NCI-H2171 (cell line): ENCODE measurements around the gene DBF4B.
"Not testable (repeated sequence)": the region's sequence is repeated elsewhere in the genome, so short reads cannot be mapped to it uniquely, and the experiment has no call there.

Experiments
- DNase-seq: peaks from one replicate; lab custom pipeline; 2025; lab: John Stamatoyannopoulos, UW

Gene DBF4B

GRCh38 chr17:44708401-44709263, at the start of gene DBF4B:
DBF4B (plus strand) TSS chr17:44708665; CDS start chr17:44708821, 156 bp downstream.
- peak; percentile 83 for DNase-seq

GRCh38 chr17:44661835-44662234, 46.6 kb upstream of the DBF4B start:
- DNase-seq, result no peak

- no peak for DNase-seq
Observed at GRCh38 chr17:44663095-44663494, 45.4 kb upstream of the DBF4B start.

GRCh38 chr17:44664867-44665266, 43.6 kb upstream of the DBF4B start:
- DNase-seq, result no peak

- no peak for DNase-seq
Observed at GRCh38 chr17:44666006-44666405, 42.5 kb upstream of the DBF4B start.

GRCh38 chr17:44672479-44673093, 35.9 kb upstream of the DBF4B start:
- DNase-seq, result no peak

- DNase-seq, result no peak
Observed at GRCh38 chr17:44673893-44674292, 34.6 kb upstream of the DBF4B start.

GRCh38 chr17:44677136-44677535, 31.3 kb upstream of the DBF4B start:
- DNase-seq, result no peak

GRCh38 chr17:44683303-44683702, 25.2 kb upstream of the DBF4B start:
- not testable (repeated sequence) for DNase-seq

- DNase-seq, result no peak
Observed at GRCh38 chr17:44687756-44688155, 20.7 kb upstream of the DBF4B start.

- DNase-seq, result no peak
Observed at GRCh38 chr17:44688200-44688599, 20.3 kb upstream of the DBF4B start.

- DNase-seq, result no peak
Observed at GRCh38 chr17:44688675-44689476, 19.6 kb upstream of the DBF4B start.

- peak; percentile 87 for DNase-seq
Observed at GRCh38 chr17:44689477-44690217, 18.8 kb upstream of the DBF4B start, which contains the start of gene CCDC43. CCDC43 (minus strand) TSS chr17:44689776; CDS start chr17:44689753, 23 bp downstream.

- DNase-seq, result not testable (repeated sequence)
Observed at GRCh38 chr17:44690746-44691306, 17.6 kb upstream of the DBF4B start.

- no peak for DNase-seq
Observed at GRCh38 chr17:44693609-44694008, 14.9 kb upstream of the DBF4B start.

- not testable (repeated sequence) for DNase-seq
Observed at GRCh38 chr17:44700288-44700687, 8.2 kb upstream of the DBF4B start.

- DNase-seq, result no peak
Observed at GRCh38 chr17:44707755-44708400, 587 bp upstream of the DBF4B start.

- DNase-seq, result no peak
Observed at GRCh38 chr17:44719444-44719843, 11.0 kb downstream of the DBF4B start.

GRCh38 chr17:44722254-44722653, 13.8 kb downstream of the DBF4B start:
- no peak for DNase-seq

- DNase-seq, result not testable (repeated sequence)
Observed at GRCh38 chr17:44726121-44726520, 17.7 kb downstream of the DBF4B start.

GRCh38 chr17:44733753-44734152, 25.3 kb downstream of the DBF4B start:
- no peak for DNase-seq
